Measurements from ENCODE around the gene PDE11A. TPM values are rescaled to one million over a fixed set of nuclear protein-coding genes. Genes with fewer than 3 reads are reported as not detected.

The PDE11A gene
- total RNA-seq, 1 experiment from 2014 or later: 0.24 TPM

- DNase-seq (ENCODE audit: low read depth): peak; percentile 47
Measured at GRCh38 chr2:177669625-177670330, 402.8 kb downstream of the PDE11A start.

DNA sequence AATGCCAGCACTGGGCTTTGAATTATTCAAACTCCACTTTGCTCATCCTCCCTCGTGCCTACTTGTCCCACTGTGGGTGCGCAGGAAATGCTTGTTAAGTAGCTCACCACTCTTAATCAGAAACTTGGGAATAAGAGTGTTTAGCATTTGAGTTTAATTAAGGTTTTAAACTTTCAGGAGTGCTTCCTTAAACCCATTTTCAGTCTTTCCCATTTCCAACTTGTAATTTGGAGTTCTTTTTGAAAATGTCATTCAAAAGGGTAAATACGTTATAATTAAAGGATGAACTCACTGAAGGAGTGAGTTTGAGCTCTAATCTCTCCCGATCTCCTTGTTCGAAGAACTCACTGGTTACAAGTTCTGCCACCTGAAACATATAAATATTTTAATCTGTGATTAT, 403.4 kb downstream of the PDE11A start:
- DNase-seq (ENCODE audit: low read depth): no peak

DNA sequence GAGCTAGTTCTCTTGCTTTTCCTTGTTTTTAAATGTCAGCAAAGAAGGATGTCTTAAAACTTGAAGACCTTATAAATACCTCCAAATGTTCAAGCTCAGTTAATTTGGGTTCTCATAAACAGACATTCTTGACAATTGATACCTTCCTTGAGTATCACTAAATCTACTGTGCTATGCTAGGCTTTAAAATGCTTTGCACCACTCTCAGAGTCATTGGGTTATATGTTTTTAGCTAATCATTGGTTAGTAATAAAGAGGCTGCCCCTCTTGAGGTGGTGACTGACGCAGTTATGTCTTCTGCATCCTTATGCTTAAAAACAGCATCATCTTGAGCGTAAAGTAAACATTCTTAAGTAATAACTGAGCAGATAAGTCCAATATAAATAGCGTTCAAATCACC, 404.0 kb downstream of the PDE11A start:
- DNase-seq (ENCODE audit: low read depth): no peak

DNA sequence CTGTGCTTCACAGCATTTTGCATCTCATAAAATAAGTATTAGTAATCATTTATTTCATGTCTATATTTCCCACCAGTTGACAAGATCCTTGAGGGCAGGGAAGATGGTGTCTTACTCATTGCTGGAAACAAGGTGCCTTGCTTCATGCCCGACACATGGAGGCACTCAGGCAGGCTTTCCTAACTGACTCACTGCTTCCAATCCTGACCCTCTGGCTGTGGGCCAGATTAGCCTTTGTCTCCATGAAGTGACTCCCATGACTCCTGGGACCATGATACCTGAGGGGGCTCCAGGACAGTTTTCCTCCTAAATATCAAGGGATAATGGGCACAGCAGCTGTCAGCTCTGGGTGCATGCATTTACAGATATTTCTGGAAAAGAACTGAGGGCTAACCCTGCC, 405.0 kb downstream of the PDE11A start:
- DNase-seq (ENCODE audit: low read depth): peak; percentile 46

- peak; percentile 55 for DNase-seq (ENCODE audit: low read depth)
Measured at GRCh38 chr2:177666408-177666807, 406.2 kb downstream of the PDE11A start.

DNA sequence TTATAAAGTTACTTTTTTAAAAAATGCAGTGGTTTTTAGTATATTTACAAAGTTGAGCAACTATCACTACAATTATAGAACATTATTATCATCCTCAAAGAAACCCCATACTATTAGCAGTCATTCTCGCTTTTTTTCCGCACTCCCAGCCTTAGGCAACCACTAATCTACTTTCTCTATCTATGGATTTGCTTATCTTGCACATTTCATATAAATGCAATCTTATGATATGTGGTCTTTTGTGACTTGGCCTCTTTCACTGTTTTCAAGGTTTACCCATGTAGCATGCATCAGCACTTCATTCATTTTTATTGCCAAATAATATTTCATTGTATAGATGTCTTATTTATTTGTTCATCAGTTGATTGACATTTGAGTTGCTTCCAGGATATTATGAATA, 406.6 kb downstream of the PDE11A start:
- no peak for DNase-seq (ENCODE audit: low read depth)

DNA sequence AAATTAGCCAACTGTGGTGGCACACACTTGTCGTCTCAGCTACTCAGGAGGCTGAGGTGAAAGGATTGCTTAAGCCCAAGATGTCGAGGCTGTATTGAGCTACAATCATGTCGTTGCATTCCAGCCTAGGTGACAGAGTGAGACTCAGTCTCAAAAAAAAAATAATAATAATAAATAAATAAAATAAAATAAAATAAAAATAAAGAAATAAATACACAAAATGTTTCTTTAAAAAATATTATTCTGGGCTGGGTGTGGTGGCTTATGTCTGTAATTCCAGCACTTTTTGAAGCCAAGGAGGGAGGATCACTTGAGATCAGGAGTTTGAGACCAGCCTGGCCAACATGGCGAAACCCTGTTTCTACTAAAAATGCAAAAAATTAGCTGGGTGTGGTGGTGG, 407.2 kb downstream of the PDE11A start:
- no peak for DNase-seq (ENCODE audit: low read depth)

GRCh38 chr2:177662895-177663294, 409.7 kb downstream of the PDE11A start:
- no peak for DNase-seq (ENCODE audit: low read depth)

- no peak for DNase-seq (ENCODE audit: low read depth)
Measured at GRCh38 chr2:177660742-177661141, 411.8 kb downstream of the PDE11A start.

GRCh38 chr2:177658309-177658708, 414.3 kb downstream of the PDE11A start:
- no peak for DNase-seq (ENCODE audit: low read depth)

- no peak for DNase-seq (ENCODE audit: low read depth)
Measured at GRCh38 chr2:177651833-177652232, 420.7 kb downstream of the PDE11A start.

- DNase-seq (ENCODE audit: low read depth): no peak
Measured at GRCh38 chr2:177649568-177650518, 422.7 kb downstream of the PDE11A start.

DNA sequence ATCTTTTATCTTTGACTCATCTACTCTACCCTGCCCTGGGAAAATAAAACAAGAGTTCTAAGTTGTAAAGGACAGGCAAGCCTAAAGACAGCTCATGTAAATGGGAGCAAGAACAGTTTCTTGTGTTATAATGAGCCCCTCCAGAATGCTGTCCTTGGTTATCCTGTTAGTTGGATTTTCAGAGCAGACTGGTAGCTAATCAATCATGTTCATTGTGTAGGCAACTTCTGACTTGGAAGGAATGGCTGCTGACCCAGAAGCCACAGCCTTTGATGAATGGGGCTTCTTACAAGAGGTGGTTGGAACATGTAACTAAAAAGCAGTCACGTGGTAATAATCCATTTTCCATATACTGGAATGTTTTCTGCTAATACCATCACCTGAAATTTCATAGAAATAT, 425.8 kb downstream of the PDE11A start:
- DNase-seq (ENCODE audit: low read depth): no peak

DNA sequence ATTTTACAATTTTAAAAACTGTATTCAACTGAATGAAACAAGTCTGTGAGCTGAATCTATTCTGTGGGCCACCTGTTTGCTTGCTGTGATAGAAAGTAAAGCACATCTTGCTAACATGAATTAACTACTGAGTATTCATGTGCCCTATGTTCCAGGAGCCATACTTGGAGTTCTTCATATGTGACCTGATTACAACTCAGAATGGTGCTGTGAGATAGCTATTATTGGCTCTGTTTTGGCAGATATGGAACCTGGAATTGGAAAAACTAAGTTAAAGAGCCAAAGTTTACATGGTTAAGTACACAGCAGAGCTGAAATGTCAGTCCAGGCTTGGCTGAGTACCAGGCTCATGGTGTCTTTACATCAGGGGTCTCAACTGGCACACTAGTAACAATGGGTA, 426.3 kb downstream of the PDE11A start:
- DNase-seq (ENCODE audit: low read depth): no peak

DNA sequence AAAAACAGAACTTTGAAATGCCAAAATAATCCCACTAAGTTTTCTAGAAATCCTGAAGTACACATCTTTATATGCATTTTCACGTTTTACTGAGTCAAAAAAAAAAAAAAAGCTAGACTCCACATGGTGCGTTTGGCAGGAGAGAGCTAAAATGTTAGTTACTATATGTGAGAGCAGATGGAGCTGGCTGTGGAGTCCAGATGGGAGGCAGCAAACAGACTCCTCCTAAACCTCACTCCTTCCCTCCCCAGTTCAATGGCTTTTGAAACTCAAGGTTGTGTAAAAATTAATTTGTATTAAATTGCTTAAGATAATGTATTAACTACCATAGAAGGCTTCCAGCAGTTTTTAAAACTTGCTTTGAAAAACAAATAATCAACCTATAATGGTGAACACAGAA, 431.2 kb downstream of the PDE11A start:
- no peak for DNase-seq (ENCODE audit: low read depth)

GRCh38 chr2:177640423-177640822, 432.2 kb downstream of the PDE11A start:
- no peak for DNase-seq (ENCODE audit: low read depth)

GRCh38 chr2:177639262-177639914, 433.2 kb downstream of the PDE11A start:
- DNase-seq (ENCODE audit: low read depth): no peak

GRCh38 chr2:177638507-177638906, 434.1 kb downstream of the PDE11A start:
- no peak for DNase-seq (ENCODE audit: low read depth)

DNA sequence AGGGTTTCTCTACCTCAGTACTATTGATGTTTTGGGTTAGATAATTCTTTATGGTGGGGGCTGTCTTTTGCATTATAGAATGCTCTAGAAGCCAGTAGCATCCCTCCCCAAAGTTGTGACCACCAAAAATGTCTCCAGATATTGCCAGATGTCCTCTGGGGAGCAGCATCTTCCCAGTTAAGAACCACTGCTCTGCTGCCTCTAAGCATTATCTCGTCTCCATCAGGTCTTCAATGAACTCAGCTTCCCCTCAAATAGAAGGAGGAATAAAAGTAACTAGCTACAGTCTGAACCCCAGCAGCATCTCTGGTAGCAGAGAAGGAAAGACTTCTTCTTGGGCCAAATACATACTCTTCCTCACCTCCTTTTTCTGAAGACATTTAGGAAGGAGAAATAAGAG, 435.9 kb downstream of the PDE11A start:
- no peak for DNase-seq (ENCODE audit: low read depth)

DNA sequence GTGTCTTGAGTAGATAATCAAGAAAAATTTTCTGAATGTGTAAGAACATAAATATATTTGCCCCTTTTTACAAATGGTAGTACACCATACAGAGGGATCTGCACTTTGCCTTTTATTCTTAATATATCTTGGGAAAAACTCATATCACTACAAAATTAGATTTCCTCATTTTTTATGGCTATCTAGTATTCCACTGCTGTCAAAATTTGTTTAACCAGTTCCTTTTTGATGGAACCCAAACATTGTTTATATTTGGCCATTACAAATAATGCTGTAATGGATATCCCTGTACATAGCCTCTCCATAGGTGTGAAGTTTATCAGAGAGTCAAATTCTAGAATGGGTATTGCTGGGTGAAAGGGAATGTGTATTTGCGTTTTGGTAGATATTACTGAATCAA, 436.9 kb downstream of the PDE11A start:
- no peak for DNase-seq (ENCODE audit: low read depth)

DNA sequence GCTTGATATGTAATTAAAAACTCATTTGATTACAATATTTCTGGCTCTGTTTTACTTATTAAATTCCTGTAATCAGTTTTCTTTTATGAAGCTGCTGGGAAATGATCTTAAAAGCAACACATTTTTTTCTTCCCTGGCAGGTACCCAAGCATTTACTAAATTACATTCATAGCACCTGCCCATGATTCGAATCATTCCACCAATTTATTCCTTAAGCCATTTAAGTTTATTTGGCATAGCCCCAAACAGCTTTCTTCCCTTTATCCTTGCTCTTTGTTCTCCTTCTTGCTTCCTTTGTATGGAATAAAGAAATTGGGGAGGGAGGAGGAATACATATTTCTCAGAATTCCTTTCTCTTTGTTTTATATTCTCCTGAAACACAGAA, 438.7 kb downstream of the PDE11A start:
- DNase-seq (ENCODE audit: low read depth): no peak

- no peak for DNase-seq (ENCODE audit: low read depth)
Measured at GRCh38 chr2:177633111-177633510, 439.5 kb downstream of the PDE11A start.

DNA sequence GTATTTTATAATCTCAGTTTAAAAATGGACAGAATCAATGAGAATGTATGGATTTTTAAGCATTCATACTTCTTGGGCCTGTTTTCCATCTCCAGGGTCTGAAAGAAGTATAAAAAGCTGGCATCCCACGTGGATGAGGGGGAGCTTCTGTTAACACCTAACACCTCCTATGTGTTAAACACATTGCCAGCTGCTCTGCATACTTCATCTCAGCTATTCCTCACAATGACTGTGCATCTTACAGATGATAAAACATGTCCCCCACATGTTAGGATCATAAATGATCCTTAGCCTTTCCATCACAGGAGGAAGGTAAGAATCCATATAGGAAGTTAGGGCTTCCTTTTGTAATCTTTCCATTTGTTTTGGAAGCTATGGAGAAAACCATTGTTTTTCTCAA, 440.9 kb downstream of the PDE11A start:
- no peak for DNase-seq (ENCODE audit: low read depth)

Data from RPMI7951 (cell line).